Measurements from ENCODE around the gene AHCYL2.

AHCYL2 gene

GRCh38 chr7:129341212-129341611 lies 116.4 kb downstream of the AHCYL2 start:
- no peak for TF ChIP-seq GATA3 (IDR thresholded peaks at IDR 0.05; ENCODE audit: low read depth, low read length)
- no peak for TF ChIP-seq GATA2 (IDR thresholded peaks at IDR 0.05; ENCODE audit: low read depth, low read length)

GRCh38 chr7:129341816-129342806 lies 117.3 kb downstream of the AHCYL2 start:
- TF ChIP-seq GATA3 (IDR thresholded peaks at IDR 0.05; ENCODE audit: low read depth, low read length): no peak
- no peak for TF ChIP-seq GATA2 (IDR thresholded peaks at IDR 0.05; ENCODE audit: low read depth, low read length)

- TF ChIP-seq GATA2 (IDR thresholded peaks at IDR 0.05; ENCODE audit: low read depth, low read length) (no peak), GATA3 (IDR thresholded peaks at IDR 0.05; ENCODE audit: low read depth, low read length) (no peak)
These were observed 118.4 kb downstream of the AHCYL2 start for GRCh38 chr7:129343099-129343700.

GRCh38 chr7:129347330-129347729 lies 122.5 kb downstream of the AHCYL2 start:
- no peak for TF ChIP-seq GATA2 (IDR thresholded peaks at IDR 0.05; ENCODE audit: low read depth, low read length)
- TF ChIP-seq GATA3 (IDR thresholded peaks at IDR 0.05; ENCODE audit: low read depth, low read length): no peak

GRCh38 chr7:129348023-129348740 lies 123.4 kb downstream of the AHCYL2 start:
- no peak for TF ChIP-seq GATA2 (IDR thresholded peaks at IDR 0.05; ENCODE audit: low read depth, low read length)
- TF ChIP-seq GATA3 (IDR thresholded peaks at IDR 0.05; ENCODE audit: low read depth, low read length): no peak

GRCh38 chr7:129351320-129351719 lies 126.5 kb downstream of the AHCYL2 start:
- TF ChIP-seq GATA3 (IDR thresholded peaks at IDR 0.05; ENCODE audit: low read depth, low read length): no peak
- no peak for TF ChIP-seq GATA2 (IDR thresholded peaks at IDR 0.05; ENCODE audit: low read depth, low read length)

GRCh38 chr7:129354428-129355157 lies 129.8 kb downstream of the AHCYL2 start:
- TF ChIP-seq GATA2 (IDR thresholded peaks at IDR 0.05; ENCODE audit: low read depth, low read length): no peak

GRCh38 chr7:129356176-129356575 lies 131.3 kb downstream of the AHCYL2 start:
- TF ChIP-seq GATA2 (IDR thresholded peaks at IDR 0.05; ENCODE audit: low read depth, low read length) (no peak), GATA3 (IDR thresholded peaks at IDR 0.05; ENCODE audit: low read depth, low read length) (no peak)

- TF ChIP-seq GATA2 (IDR thresholded peaks at IDR 0.05; ENCODE audit: low read depth, low read length) (no peak), GATA3 (IDR thresholded peaks at IDR 0.05; ENCODE audit: low read depth, low read length) (no peak)
These were observed 134.3 kb downstream of the AHCYL2 start for GRCh38 chr7:129359176-129359575.

- TF ChIP-seq GATA3 (IDR thresholded peaks at IDR 0.05; ENCODE audit: low read depth, low read length): no peak
- no peak for TF ChIP-seq GATA2 (IDR thresholded peaks at IDR 0.05; ENCODE audit: low read depth, low read length)
These were observed 134.8 kb downstream of the AHCYL2 start for GRCh38 chr7:129359638-129360037.

- TF ChIP-seq GATA3 (IDR thresholded peaks at IDR 0.05; ENCODE audit: low read depth, low read length) (no peak), GATA2 (IDR thresholded peaks at IDR 0.05; ENCODE audit: low read depth, low read length) (no peak)
These were observed 136.9 kb downstream of the AHCYL2 start for GRCh38 chr7:129361771-129362170.

GRCh38 chr7:129362496-129362895 lies 137.7 kb downstream of the AHCYL2 start:
- no peak for TF ChIP-seq GATA2 (IDR thresholded peaks at IDR 0.05; ENCODE audit: low read depth, low read length)
- no peak for TF ChIP-seq GATA3 (IDR thresholded peaks at IDR 0.05; ENCODE audit: low read depth, low read length)

- TF ChIP-seq GATA3 (IDR thresholded peaks at IDR 0.05; ENCODE audit: low read depth, low read length) (no peak), GATA2 (IDR thresholded peaks at IDR 0.05; ENCODE audit: low read depth, low read length) (no peak)
These were observed 142.5 kb downstream of the AHCYL2 start for GRCh38 chr7:129367349-129367699.
